Fibroblast of lung (primary cell): ENCODE measurements around the gene KIRREL3.

Experiments used
- CTCF ChIP-seq, 2 donors: IDR thresholded peaks in 1 of 2; conservative IDR thresholded peaks in 1 of 2; 1 replicate in 1 of 2; 2 replicates in 1 of 2; pipeline ENCODE4 v1.5.1; 2011 to 2012; ENCODE audit warnings: low read length in 2 of 2, control low read depth in 1 of 2, inconsistent platforms in 1 of 2, low read depth in 1 of 2, mild to moderate bottlenecking in 1 of 2
- EZH2 ChIP-seq: IDR thresholded peaks from 2 replicates; pipeline ENCODE4 v1.5.1; 2012; ENCODE audit warnings: low read length, control low read depth, mild to moderate bottlenecking; ENCODE audit errors: missing control alignments

- no peak for TF ChIP-seq CTCF (conservative IDR thresholded peaks at IDR 0.05 in 1 of 2, IDR thresholded peaks at IDR 0.05 in 1 of 2; ENCODE audit: low read depth in 1 of 2, low read length in 2 of 2)
- no peak for TF ChIP-seq EZH2
Observed at GRCh38 chr11:126464796-126465195, 535.8 kb downstream of the KIRREL3 start.
